HL-60/S4 treated with phorbol 12-myristate 13-acetate at 8.2 ng/mL for 4 days and 3 days (cell line): ENCODE data around the gene HLCS.

Experiments
- in situ Hi-C: fragments of 300-500 bp; cut with MboI; formaldehyde crosslinking; loops from 2 replicates; pipeline ENCODE4 v1.15.0; 2022; ENCODE audit warnings: low sequenced_read_pairs

HLCS gene

GRCh38 chr21:36750576-36750959 is 215.9 kb downstream of the HLCS start:
- in situ Hi-C loops, result no loop called here

- in situ Hi-C loops, result no loop called here
These were observed 216.4 kb downstream of the HLCS start for GRCh38 chr21:36749935-36750575.

GRCh38 chr21:36747815-36748383 is 218.6 kb downstream of the HLCS start:
- in situ Hi-C loops, result no loop called here

- in situ Hi-C loops, result no loop called here
These were observed 219.2 kb downstream of the HLCS start for GRCh38 chr21:36747041-36747814.

GRCh38 chr21:36745459-36745858 is 221.0 kb downstream of the HLCS start:
- in situ Hi-C loops, result no loop called here

- in situ Hi-C loops, result no loop called here
These were observed 221.8 kb downstream of the HLCS start for GRCh38 chr21:36744560-36745231.

GRCh38 chr21:36744190-36744559 is 222.3 kb downstream of the HLCS start:
- in situ Hi-C loops, result no loop called here

GRCh38 chr21:36743446-36743845 is 223.0 kb downstream of the HLCS start:
- in situ Hi-C loops, result no loop called here

- in situ Hi-C loops, result no loop called here
These were observed 223.5 kb downstream of the HLCS start for GRCh38 chr21:36743008-36743407.

- in situ Hi-C loops, result no loop called here
These were observed 225.0 kb downstream of the HLCS start for GRCh38 chr21:36741506-36741905.

GRCh38 chr21:36738489-36739126 is 227.9 kb downstream of the HLCS start:
- in situ Hi-C loops, result no loop called here

GRCh38 chr21:36735724-36736320 is 230.6 kb downstream of the HLCS start:
- in situ Hi-C loops, result no loop called here

GRCh38 chr21:36735201-36735515 is 231.3 kb downstream of the HLCS start:
- in situ Hi-C loops, result no loop called here

GRCh38 chr21:36734367-36735200 is 231.9 kb downstream of the HLCS start:
- in situ Hi-C loops, result no loop called here

GRCh38 chr21:36733857-36734256 is 232.6 kb downstream of the HLCS start:
- in situ Hi-C loops, result no loop called here

GRCh38 chr21:36732761-36733160 is 233.7 kb downstream of the HLCS start:
- in situ Hi-C loops, result no loop called here

GRCh38 chr21:36732217-36732616 is 234.3 kb downstream of the HLCS start:
- in situ Hi-C loops, result no loop called here

GRCh38 chr21:36730291-36731281 is 235.9 kb downstream of the HLCS start:
- in situ Hi-C loops, result no loop called here
